Smooth muscle cell (in vitro differentiated cells): Measurements from ENCODE around the gene SDK2. TPM values are rescaled to one million over a fixed set of nuclear protein-coding genes. Genes with fewer than 3 reads are reported as not detected.

ENCODE experiments used
- DNase-seq: peaks from one replicate; lab custom pipeline; 2025; ENCODE audit not compliant: unreplicated experiment; lab: John Stamatoyannopoulos, UW
- H2AFZ ChIP-seq: fragments of 200-600 bp; sonication (generic); 2 replicates; pipeline ENCODE4 v1.6.0; 2016; ENCODE audit warnings: antibody characterized with exemption, low read depth, mild to moderate bottlenecking
- H3F3A ChIP-seq: fragments of 200-600 bp; sonication (generic); 2 replicates; pipeline ENCODE4 v1.6.0; 2017; ENCODE audit warnings: antibody characterized with exemption, low read depth
- H3K27ac ChIP-seq: fragments of 200-600 bp; sonication (generic); 2 replicates; pipeline ENCODE4 v1.5.1; 2016; ENCODE audit warnings: low read depth, mild to moderate bottlenecking
- H3K27me3 ChIP-seq: fragments of 200-600 bp; sonication (generic); 2 replicates; pipeline ENCODE4 v1.6.1; 2016; ENCODE audit warnings: low read depth, mild to moderate bottlenecking
- H3K36me3 ChIP-seq: fragments of 200-600 bp; sonication (generic); 2 replicates; pipeline ENCODE4 v1.5.1; 2016; ENCODE audit warnings: low read depth
- H3K4me1 ChIP-seq: fragments of 200-600 bp; sonication (generic); 2 replicates; pipeline ENCODE4 v1.5.1; 2016; ENCODE audit warnings: low read depth
- H3K4me2 ChIP-seq: fragments of 200-600 bp; sonication (generic); 2 replicates; pipeline ENCODE4 v1.6.0; 2016; ENCODE audit warnings: mild to moderate bottlenecking
- H3K4me3 ChIP-seq: fragments of 200-600 bp; sonication (generic); 2 replicates; pipeline ENCODE4 v1.5.1; 2016; ENCODE audit warnings: mild to moderate bottlenecking
- H3K79me2 ChIP-seq: fragments of 200-600 bp; sonication (generic); 2 replicates; pipeline ENCODE4 v1.6.0; 2016; ENCODE audit warnings: low read depth, mild to moderate bottlenecking
- H3K9ac ChIP-seq: fragments of 200-600 bp; sonication (generic); 2 replicates; pipeline ENCODE4 v1.6.0; 2016; ENCODE audit warnings: low read depth
- H3K9me3 ChIP-seq: fragments of 200-600 bp; sonication (generic); replicated peaks from 2 replicates; pipeline ENCODE4 v1.5.1; 2016; ENCODE audit warnings: low read depth
- H4K20me1 ChIP-seq: fragments of 200-600 bp; sonication (generic); 2 replicates; pipeline ENCODE4 v1.6.0; 2016; ENCODE audit warnings: low read depth
- WGBS: methylation state at CpG from one replicate; pipeline ENCODE4 v1.1.7; 2016; ENCODE audit warnings: low lambda C conversion rate; 5-methylcytosine and 5-hydroxymethylcytosine counted together
- polyA plus RNA-seq: library from polyadenylated mRNA; unstranded; fragments of >200 nt; fragmentation: Nextera tagmentation; extraction: Ambion mirVana; gene quantifications from 2 replicates; pipeline ENCODE4 v1.2.1, GENCODE V29; 2016
- total RNA-seq: library from RNA; depleted of rRNA; stranded (reverse); fragments of >200 nt; gene quantifications from 2 replicates; pipeline ENCODE4 v1.2.3, GENCODE V29; 2014
- TF ChIP-seq, protein P1 (sequence below): fragments of 200-600 bp; sonication (generic); IDR thresholded peaks from 2 replicates; pipeline ENCODE4 v1.5.1; 2017; ENCODE audit warnings: borderline replicate concordance, mild to moderate bottlenecking, antibody characterized with exemption; ENCODE audit not compliant: insufficient read depth, poor library complexity, severe bottlenecking

SDK2 gene
- total and polyA plus RNA-seq, 2 experiments from 2014 or later: 4.6 to 6.5 TPM

DNA sequence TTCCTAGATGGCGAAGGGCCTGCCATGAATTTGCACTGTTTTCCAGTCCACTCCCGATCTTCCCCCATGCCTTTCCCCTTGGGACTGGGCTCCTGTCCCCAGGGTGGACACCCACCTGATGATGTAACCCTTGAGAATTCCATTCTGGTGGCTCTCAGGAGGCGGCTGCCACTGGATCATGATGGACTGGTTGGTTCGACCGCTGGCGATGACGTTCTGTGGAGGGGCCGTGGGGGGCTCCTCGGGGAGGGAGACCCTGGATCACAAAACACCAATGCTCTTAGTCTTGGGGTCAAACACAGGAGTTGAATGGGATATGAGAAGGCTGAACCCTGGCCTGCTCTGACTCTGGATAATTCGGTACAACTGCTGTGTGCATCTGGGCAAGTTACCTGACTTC is 225.2 kb downstream of the SDK2 start:
- Histone ChIP-seq H3K27me3 (no peaks in the 10 kb centered on the region), H3F3A (no peaks in the 10 kb centered on the region), H3K9ac (no peak overlapping the region), H2AFZ (no peak overlapping the region), H4K20me1 (no peaks in the 10 kb centered on the region), H3K36me3 (no peaks in the 10 kb centered on the region), H3K27ac (no peak overlapping the region), H3K79me2 (no peaks in the 10 kb centered on the region), H3K4me3 (no peak overlapping the region), H3K4me1 (no peaks in the 10 kb centered on the region), H3K4me2 (no peak overlapping the region), H3K9me3 (no peaks in the 10 kb centered on the region)
- DNase-seq: no peak
- WGBS: 95% methylated on average over 10 of the region's 10 CpGs
- TF ChIP-seq, protein P1, sequence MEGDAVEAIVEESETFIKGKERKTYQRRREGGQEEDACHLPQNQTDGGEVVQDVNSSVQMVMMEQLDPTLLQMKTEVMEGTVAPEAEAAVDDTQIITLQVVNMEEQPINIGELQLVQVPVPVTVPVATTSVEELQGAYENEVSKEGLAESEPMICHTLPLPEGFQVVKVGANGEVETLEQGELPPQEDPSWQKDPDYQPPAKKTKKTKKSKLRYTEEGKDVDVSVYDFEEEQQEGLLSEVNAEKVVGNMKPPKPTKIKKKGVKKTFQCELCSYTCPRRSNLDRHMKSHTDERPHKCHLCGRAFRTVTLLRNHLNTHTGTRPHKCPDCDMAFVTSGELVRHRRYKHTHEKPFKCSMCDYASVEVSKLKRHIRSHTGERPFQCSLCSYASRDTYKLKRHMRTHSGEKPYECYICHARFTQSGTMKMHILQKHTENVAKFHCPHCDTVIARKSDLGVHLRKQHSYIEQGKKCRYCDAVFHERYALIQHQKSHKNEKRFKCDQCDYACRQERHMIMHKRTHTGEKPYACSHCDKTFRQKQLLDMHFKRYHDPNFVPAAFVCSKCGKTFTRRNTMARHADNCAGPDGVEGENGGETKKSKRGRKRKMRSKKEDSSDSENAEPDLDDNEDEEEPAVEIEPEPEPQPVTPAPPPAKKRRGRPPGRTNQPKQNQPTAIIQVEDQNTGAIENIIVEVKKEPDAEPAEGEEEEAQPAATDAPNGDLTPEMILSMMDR: no peak

DNA sequence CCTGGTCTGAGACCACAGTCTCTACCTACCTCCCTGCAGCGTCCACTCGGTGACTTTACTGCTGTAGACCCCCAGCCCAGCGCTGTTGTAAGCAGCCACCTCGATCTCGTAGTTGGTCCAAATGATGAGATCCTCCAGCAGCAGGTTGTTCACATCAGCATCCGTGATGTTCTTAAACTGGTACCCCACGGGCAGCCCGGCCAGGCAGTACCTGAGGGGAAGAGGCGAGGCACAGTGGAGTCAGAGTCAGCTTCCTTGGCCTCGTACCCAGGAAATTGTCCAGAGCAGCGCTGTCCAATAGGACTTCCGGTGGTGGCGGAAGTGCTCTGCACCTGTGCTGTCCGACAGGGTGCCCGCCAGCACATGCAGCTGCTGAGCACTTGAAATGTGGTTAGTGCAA is 228.5 kb downstream of the SDK2 start:
- DNase-seq: no peak
- no peak overlapping the region for H3K4me2 ChIP-seq
- 97% methylated on average over 15 of the region's 15 CpGs for WGBS
- H3K4me1 ChIP-seq: no peaks in the 10 kb centered on the region
- no peaks in the 10 kb centered on the region for H3F3A ChIP-seq
- no peaks in the 10 kb centered on the region for H3K36me3 ChIP-seq
- no peaks in the 10 kb centered on the region for H3K27me3 ChIP-seq
- no peaks in the 10 kb centered on the region for H4K20me1 ChIP-seq
- no peaks in the 10 kb centered on the region for H3K9me3 ChIP-seq
- H3K79me2 ChIP-seq: no peaks in the 10 kb centered on the region
- no peak overlapping the region for H3K4me3 ChIP-seq
- H2AFZ ChIP-seq: no peak overlapping the region
- no peak overlapping the region for H3K27ac ChIP-seq
- no peak overlapping the region for H3K9ac ChIP-seq
- TF ChIP-seq, protein P1: no peak

DNA sequence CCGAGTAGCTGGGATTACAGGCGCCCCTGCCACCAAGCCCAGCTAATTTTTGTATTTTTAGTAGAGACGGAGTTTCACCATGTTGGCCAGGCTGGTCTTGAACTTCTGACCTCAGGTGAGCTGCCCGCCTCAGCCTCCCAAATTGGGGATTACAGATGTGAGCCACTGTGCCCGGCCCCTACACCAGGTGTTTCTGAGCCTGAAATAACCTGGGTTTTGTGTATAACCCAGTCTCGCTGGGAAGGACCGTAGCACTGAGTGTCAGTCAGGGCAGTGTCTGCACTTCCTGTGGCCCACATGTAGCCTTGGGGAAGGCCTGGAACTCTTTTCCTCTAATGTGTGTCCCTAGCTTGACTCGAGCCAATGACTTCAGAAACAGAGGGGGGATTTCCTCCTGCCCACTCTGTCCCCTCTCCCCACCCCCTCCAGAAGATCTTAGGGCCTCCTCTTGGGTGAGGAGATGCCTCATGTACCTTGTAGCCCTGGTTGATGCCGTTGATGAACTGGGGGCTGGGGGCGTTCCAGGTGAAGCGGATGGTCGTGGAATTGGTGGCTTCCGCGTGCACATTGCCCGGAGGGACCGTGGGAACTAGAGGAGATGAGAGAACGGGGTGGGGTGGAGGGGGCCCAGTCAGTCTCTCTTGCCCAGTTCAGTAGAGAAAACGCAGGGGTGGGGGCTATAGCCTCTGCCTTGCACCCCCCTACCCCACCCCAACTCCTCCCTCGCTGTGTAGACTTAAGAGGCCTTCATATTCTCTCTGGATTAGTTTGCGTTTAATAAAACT is 229.9 kb downstream of the SDK2 start:
- 96% methylated on average over 19 of the region's 20 CpGs for WGBS
- no peaks in the 10 kb centered on the region for H3K79me2 ChIP-seq
- H2AFZ ChIP-seq: no peak overlapping the region
- H3K4me1 ChIP-seq: no peaks in the 10 kb centered on the region
- DNase-seq: no peak
- no peak overlapping the region for H3K4me3 ChIP-seq
- H3K36me3 ChIP-seq: no peaks in the 10 kb centered on the region
- no peaks in the 10 kb centered on the region for H4K20me1 ChIP-seq
- no peak overlapping the region for H3K27ac ChIP-seq
- no peak overlapping the region for H3K4me2 ChIP-seq
- no peaks in the 10 kb centered on the region for H3K27me3 ChIP-seq
- H3K9ac ChIP-seq: no peak overlapping the region
- H3F3A ChIP-seq: no peaks in the 10 kb centered on the region
- no peaks in the 10 kb centered on the region for H3K9me3 ChIP-seq
- TF ChIP-seq, protein P1: no peak

DNA sequence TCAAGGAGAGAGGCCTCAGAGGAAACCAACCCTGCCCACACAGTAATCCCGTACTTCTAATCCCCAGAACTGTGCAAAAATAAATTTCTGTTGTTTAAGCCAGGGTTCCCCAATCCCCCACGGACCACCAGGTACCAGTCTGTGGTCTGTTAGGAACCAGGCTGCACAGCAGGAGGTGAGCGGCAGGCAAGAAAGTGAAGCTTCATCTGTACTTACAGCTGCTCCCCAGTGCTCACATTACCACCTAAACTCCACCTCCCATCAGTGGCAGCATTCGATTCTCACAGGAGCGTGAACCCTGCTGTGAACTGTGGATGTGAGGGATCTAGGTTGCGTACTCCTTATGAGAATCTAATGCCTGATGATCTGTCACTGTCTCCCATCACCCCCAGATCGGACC is 231.3 kb downstream of the SDK2 start:
- Histone ChIP-seq H3K4me3 (no peak overlapping the region), H3K79me2 (no peaks in the 10 kb centered on the region), H3K4me2 (no peak overlapping the region), H3K4me1 (no peaks in the 10 kb centered on the region), H3K9me3 (no peaks in the 10 kb centered on the region), H4K20me1 (no peaks in the 10 kb centered on the region), H2AFZ (no peak overlapping the region), H3K27me3 (no peaks in the 10 kb centered on the region), H3K27ac (no peak overlapping the region), H3F3A (no peaks in the 10 kb centered on the region), H3K9ac (no peak overlapping the region), H3K36me3 (no peaks in the 10 kb centered on the region)
- WGBS: 76% methylated on average over 7 of the region's 7 CpGs
- TF ChIP-seq, protein P1: no peak
- DNase-seq: no peak
